Measurements from ENCODE around the gene TTLL6.

The TTLL6 gene

GRCh38 chr17:48735062-48735351 is 82.0 kb downstream of the TTLL6 start:
- DNase-seq, result no peak

- no peak for DNase-seq
These were observed 82.5 kb downstream of the TTLL6 start for GRCh38 chr17:48734333-48735061.

DNA sequence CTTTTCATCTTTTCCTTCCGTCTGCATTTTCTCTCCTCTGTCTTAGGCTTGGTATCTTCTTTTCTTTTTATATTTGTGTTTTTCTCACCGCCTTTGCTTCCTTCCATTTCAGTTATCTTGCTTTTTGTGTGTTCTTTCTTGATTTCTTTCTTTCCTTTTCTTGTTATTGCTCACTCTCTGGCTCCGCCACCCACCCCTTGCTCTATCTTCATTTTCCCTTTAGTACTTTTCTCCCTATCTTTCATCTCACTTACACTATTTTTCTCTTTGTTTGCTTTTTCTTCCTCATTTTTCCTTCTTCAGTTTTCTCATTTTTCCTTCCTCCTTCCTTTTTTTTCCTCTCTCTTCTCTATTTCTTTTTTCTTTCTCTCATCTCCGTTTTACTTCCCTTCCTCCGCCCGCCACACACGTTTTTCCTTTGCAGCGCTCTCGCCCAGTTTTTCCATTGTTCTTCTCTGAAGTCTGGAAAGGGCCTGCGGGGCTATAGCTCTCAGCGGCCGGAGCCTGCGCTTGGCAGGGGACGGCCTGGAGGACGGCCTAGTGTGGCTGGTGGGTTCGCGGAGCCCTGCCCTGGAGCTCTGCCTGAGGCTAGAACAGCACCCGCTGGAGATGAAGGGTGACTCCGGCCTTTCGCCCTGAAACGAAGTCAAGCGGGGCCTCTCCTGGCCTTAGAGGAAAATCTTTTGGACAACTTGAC is 83.2 kb downstream of the TTLL6 start:
- no peak for DNase-seq

- DNase-seq, result no peak
These were observed 84.1 kb downstream of the TTLL6 start for GRCh38 chr17:48732688-48733629.

DNA sequence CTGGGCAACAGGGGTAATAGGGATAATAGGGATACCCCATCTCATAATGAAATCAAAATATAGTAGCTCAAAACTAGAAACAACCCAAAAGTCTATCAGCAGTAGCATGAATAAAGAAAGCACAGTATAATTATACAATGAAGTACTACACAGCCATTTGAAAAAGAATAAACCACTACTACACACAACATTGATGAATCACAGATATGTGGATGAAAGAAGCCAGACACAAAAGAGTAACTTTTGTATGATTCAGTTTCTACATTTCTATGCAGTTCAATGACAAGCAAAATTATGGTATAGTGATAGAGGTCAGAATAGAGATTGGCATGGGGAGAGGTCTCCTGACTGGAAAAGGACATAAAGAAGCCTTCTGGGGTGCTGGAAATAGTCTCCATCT is 85.7 kb downstream of the TTLL6 start:
- DNase-seq, result no peak

GRCh38 chr17:48730240-48730550 is 86.8 kb downstream of the TTLL6 start:
- DNase-seq, result no peak

DNA sequence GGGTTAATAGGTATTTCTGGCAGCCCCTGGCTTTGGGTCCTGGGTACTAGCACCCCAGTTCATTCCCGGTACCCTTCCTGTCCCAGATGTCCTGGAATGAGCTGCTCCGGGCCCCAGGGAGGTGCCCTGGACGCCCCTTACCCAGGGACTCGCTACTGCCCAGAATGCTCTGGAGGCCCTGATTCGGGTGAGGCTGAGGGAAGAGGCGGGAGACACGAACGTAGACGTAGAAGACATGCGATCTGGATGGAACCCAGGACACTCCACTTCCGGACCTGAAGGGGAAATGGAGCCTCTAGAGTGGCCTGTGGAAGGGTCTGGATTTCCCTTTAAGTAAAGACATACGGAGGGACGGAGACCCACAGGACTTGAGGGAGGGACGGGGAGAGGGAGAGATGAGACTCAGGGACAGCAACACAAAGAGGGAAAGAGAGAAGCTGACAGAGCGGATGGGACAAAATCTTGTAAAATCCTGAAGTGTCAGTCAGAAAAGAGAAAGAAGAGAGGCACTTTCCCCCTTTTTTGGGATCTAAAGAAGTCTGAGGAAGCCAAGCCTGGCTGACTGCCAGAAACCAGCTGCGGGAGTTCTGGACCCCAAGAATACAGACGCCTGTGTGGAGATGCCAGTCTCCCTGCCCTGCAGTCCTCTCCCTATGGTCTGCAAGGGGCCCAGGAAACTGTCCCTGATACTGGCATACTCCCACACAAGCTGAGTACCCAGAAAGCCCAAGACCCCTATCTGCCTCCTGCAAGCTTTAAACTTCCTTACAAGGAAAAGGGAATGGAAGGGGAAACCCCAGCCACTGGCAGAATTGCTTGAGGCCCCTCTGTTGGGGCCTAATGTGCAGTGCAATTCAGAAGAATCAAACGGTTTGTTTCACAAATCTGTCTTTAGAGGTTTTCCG is 87.4 kb downstream of the TTLL6 start:
- DNase-seq, result no peak

- no peak for DNase-seq
These were observed 88.5 kb downstream of the TTLL6 start, which contains the start of gene HOXB13 for GRCh38 chr17:48728232-48729231. Gene HOXB13 (minus strand): TSS chr17:48728750. CDS start chr17:48728593, 157 bp downstream.

DNA sequence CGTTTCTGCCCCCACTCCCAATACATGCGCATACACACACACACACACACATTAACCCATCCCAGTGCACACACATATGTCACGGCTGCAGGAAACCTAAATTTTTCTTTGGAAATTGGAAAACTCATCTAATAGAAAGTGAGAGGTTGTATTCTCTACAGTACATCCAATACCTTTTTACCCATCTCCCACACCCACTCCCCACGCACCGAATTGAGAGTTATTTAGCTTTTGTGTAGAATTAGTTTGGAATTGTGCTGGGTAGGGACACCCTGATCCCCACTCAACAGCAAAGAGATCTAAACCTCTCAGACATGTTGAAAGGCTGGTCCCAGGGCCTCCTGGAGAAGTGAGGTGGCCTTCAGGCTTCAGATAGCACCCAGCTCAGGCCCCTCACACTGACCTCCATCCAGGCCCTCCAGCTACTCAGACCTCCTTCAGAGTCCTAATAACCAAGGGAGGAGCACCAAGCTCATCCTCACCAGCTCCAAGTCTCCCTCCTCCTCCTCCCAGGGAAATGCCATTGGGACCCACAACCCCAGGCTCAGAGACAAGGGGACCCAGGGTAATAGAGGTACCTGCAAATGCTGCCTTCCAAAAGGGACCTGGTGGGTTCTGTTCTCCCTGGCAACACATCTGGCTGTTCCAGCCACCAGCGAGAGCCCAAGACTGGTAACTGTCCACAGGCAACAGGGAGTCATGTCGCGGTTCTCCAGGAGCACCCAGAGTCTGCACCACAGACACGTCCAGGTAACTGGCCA is 89.4 kb downstream of the TTLL6 start:
- DNase-seq, result no peak

DNA sequence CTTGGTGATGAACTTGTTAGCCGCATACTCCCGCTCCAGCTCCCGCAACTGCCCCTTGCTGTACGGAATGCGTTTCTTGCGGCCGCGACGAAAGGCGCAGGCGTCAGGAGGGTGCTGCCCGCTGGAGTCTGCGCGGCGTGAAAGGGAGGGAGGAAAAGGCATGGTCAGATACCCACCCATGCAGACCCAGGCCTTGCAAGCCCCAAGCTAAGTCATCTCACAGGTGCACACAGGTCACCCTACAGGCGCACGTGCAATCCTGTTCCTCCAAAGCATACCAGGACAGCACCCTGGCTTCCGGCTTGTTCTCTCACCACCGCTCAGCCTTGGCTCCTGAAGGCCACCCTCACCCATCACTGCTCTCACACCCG is 90.1 kb downstream of the TTLL6 start:
- no peak for DNase-seq

GRCh38 chr17:48726114-48726915 is 90.7 kb downstream of the TTLL6 start:
- DNase-seq, result no peak

DNA sequence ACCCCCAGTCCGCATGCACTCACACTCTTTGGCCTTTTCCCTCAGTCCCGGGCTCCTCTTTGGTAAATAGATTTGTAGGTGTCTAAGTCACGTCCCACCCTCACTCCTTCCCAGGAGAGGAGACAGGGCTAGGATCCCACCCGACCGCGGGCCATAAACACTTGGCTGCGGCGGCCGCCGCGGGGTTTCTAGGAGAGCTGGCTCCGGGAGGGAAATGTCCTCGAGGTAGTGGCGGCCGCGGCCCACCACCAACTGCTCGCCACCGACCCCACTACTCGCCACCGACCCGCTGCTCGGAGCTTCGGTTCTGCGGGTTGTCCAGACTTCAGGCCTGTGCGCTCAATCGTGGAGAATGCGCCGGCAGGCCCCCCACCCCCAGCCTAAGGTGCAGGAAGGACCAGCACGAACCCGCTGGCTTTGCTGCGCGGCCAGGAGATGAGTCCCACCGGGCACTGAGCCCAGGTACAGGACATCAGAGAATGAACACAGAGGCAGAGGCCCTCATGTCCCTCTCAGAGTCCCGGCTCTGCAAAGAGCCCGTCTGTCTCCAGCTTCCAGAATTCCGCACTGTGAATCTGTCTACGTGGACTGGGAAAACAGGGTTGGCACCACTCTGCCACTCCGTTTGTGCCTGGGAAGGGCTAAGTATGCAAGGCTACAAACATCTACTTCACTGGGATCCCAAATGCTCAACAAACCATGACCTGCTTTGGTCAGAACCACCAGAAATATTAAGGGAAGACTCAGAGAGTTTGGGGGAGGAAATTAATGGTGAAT is 91.6 kb downstream of the TTLL6 start:
- DNase-seq, result no peak

DNA sequence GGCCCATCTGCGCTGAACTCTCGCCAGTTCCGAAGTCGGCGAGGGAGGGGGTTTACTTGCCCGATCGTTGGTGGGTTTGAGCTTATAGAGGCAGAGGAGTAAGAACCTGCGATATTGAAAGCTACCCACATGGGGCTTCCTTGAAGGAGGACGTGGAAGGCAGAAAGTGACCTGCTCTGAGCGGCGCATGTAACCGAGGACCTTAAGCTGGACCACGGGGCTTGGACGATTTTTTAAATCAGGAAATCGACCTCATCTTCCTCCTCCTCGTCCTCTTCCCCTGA is 92.1 kb downstream of the TTLL6 start:
- no peak for DNase-seq

DNA sequence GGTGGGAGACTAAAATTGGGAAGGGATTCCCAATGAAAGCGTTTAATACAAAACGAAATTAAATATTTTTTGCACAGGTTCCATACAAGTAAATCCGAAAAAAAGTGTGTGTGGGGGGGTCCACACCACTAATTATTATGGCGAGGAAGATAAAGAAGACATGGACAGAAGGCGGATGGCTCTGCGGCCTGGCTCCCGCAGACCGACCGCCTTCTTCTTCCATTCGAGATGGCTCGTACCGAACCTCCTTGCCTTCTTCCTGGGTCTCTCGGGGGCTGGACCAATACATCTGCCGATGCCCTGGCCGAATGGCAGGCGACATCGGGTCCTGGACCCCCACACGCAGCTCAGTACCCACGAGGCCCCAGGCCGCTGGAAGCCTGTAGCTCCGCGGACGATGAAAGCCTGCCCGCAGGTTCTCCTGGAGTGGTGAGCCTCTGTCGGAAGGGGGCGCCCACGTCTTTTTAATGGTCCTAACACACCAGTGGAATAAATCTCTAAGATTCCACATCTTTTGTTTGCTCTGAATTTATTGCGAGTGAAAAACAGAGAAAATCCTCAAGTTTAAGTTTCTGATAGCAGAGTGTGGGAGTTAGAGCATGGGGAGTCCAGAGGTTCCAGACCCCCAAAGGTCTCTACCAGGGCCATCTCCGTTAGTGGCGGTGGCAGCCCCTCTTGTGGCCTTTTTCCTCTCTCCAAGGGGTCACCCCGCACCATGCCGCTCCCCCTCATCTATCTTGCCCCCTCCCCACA is 92.6 kb downstream of the TTLL6 start:
- DNase-seq, result peak; percentile 52

- DNase-seq, result peak; percentile 19
These were observed 93.4 kb downstream of the TTLL6 start for GRCh38 chr17:48723423-48724250.

- no peak for DNase-seq
These were observed 94.1 kb downstream of the TTLL6 start, which contains the start of gene PRAC2 for GRCh38 chr17:48722915-48723422. Gene PRAC2 (plus strand): TSS chr17:48723185. CDS start chr17:48724411, 1,226 bp downstream.

All from GOT3 (cell line).